CMK (cell line): ENCODE data around the gene MAGI3.
"Not testable (repeated sequence)": the region's sequence is repeated elsewhere in the genome, so short reads cannot be mapped to it uniquely, and the experiment has no call there.

Experiments used
- DNase-seq: peaks from one replicate; pipeline ENCODE4 v3.0.0-alpha.2; 2010; ENCODE audit warnings: low read depth

The MAGI3 gene

DNA sequence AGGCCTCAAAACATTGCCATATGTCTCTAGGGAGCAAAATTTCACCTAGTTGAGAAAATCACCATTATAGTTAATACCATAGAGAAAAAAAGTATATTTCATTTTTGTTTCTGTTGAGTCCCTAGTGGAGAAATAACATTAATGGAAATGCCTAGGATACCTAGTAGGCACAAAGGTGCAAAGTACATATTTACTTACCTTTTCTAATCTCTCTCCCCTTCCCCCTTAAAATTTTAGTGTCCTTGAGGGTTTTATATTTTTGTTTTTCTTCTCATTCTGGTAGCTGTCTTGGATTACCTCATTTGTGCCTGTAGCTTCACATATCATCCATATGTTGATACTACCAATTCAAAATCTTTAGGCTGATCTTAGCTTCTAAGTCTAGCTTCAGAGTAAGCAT is 127.0 kb downstream of the MAGI3 start:
- DNase-seq: no peak

DNA sequence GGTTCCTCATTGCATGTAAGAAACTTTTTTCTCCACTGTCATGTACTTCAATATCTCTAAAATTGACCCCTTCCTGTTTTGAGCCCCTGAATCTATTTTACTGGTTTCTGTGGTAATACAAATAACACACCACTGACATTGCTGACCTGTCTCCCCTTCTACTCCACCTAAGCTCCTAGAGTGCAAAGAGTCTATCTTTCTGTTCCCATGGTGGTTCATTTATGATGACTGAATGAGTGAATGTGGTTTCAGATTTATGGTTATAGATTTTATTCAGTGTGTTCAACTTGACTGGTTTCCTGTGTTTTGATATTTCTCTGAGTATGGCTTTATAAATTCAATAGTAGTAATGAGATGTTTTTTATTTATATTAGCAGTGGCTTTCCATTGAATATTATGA is 127.7 kb downstream of the MAGI3 start:
- no peak for DNase-seq

DNA sequence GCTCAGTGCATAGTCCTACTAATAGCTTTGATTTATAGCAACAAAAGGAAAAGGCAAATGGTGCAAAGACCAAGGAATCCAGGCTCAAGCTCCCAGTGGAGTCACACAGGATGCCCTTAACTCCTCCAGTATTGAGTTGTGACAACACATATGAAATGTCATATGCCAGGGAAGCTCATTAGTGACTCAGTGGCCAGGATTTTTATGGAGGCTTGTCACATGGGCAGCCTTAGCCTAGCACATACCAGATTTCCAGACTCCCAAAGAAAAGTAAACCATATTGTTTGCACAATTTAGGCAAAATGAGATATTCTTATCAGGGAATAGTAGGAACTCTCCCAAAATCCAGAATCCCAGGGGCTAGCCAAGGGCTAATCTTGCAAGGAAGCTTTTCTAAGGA is 129.2 kb downstream of the MAGI3 start:
- no peak for DNase-seq

DNA sequence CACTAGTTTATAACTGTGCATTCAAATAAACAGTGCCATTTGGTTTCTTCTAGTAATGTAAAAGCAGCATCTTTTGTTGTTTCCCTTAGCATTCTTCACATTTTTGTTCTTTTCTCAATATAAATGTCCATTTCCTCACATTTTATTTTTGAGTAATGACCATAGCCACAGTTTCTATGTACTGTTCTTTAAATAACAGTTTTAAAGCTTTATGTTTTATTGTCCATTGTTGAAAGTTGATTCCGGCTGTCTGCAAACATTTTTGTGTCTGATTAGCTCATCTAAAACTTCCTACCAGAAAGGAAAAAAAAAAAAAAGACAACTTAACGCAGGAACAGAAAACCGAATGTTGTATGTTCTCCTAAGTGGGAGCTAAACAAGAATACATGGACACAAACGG is 139.7 kb downstream of the MAGI3 start:
- no peak for DNase-seq

DNA sequence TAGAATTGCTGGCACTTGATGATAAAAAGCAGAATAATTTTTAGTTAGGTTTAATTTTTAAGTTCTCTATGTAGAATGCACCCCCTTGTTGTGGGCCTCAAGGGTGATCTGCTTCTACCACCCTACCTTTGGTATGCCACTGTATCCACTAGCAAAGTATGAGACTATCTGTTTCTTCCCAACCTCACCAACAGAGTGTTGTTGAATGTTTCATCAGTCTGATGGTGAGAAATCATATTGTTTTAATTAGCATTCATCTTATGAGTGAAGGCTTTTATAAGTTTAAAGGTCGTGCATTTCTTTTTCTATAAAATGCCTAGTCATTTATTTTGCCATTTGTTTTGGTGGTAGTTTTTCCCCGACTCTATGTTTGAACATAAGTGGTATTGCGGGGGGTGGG is 141.0 kb downstream of the MAGI3 start:
- DNase-seq: no peak

DNA sequence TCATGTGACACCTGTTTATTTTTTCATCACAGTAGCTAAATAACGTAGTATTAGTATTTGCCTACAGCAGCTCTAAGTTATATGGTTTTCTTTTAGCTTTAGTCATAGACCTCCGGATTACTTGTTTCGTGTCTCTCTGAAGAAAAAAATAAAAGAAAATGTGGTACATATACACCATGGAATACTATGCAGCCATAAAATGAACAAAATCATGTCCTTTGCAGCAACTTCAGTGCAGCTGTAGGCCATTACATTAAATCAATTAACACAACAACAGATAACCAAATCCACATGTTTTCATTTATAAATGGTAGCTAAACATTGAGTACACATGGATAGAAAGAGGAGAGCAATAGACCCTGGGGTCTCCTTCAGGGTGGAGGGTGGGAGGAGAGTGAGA is 142.7 kb downstream of the MAGI3 start:
- no peak for DNase-seq

DNA sequence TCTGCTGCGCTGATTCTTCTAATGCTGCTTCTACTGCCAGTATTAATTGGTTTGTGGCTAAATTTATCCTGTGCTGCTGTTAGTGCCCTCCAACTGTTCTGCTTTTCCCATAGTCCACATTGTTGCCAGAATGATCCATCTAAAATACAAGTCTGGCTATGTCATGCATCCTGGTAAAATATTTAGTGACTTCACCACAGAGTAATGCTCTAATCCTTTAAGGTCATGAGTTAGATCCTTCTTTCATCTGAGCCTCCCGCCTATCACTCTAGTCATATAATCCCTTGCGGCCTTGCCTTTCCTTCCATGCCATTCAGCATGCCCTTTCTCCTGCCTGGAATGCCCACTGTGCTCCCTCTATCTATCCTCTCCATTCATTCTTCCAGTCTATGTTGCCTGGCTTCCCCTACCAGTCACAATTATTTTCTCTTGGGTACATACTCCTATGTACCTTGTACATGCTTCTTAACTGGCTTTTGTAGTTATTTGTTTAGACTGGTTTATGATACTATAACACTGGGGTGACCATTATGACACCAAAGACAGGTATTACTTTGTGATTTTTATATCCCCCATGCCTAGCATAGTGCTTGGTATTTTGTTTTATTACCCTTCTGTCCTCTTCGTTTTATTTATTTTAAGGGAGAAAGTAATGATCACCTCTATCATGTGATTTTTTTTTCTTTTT is 144.0 kb downstream of the MAGI3 start:
- no peak for DNase-seq

DNA sequence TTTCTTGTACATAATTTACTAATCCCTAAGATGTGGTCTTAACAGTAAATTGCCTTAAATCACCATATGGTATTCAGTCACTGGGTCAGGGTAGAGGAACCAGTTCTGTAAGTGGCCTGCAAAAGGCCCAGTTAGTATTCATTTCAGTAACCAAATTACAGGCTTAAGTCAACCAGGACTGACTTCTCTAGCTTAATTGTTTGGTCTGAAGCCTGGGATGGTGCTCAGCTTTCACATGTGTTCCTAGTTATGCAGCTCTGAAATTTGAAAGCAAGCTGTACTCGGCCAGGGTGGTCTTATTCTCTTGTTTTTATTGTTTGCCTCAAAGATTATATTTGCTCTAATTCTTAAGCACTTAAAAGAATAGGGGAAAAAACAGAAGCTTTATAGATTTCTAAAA is 144.6 kb downstream of the MAGI3 start:
- DNase-seq: no peak

DNA sequence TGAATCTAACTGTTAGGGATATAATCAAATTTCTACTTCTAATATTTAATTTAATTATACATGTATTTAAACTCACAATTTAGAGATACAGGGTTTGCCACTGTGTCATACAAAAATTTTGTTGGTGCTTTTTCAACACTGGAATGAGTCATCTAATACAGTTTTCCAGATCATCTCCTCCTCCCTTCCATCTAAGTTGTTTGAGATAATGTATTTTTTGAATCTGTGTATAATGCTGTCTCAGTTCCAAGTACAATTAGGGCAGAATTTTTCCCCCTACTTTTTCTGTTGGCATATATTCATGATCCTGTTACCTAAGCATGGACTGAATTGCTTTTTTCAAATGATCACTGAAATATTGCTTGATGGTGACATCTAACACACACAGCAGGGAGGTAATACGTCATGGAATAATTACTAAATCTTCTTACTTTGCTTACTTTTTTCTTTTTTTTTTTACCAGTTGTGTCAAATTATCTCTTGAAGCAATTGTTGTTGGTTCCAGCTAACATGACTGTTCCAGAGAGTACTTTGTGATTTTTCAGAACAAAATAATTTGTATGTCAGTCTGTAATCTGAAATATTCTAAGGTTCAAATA is 146.0 kb downstream of the MAGI3 start:
- DNase-seq: no peak

DNA sequence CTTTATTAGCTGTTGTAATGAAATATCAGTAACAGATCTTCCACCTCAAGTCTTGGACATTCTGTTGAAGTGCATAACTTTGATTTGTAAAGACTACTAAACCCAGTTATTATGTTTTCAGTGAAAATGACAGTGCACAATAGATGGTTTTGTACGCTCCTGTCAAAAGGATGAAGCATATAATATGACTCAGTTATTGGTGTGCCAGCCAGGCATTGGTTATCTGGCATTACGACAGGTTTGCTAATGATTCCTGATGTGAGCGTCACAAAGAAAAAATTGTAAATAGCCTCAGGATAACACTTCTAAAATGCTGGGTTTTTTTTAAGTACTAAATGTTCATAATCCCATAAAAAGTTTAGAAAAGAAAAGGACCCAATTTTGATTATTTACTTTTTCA is 147.9 kb downstream of the MAGI3 start:
- DNase-seq: no peak

DNA sequence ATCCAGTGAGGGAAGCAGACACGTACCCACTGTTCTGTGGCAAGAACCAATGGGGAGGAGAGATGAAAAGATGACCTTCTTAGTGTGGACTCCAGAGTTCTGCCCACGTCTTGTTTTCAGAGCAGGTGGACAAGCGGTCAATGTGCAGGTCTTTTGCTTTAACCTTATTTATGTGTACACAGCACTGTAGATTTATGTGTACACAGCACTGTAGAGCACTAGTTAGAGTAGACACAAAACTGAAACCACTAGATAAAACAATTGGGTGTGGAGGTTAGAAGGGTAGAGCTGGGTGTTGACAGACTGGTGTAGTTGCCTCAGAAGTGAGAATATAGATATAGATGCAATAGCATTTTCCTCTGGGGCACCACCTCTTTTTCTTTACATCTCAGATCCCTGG is 150.0 kb downstream of the MAGI3 start:
- DNase-seq: no peak

DNA sequence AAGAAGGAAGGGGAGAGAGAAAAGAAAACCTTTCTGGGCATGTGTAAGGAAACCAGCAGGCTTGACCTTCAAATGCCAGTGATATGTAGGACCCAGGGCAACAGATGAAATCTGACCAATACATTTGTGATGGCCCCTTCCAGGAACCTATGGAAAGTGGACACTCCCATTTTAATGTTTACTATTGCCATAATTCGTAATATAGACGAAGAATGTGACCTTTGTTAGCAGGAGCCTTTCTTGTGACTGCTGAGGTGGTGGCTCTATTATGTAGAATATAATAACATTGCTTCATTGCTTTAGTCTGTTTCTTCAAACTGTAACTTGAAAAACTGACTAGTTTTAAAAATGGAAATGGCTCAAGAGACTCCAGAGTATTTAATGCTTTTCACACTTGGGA is 150.8 kb downstream of the MAGI3 start:
- no peak for DNase-seq

DNA sequence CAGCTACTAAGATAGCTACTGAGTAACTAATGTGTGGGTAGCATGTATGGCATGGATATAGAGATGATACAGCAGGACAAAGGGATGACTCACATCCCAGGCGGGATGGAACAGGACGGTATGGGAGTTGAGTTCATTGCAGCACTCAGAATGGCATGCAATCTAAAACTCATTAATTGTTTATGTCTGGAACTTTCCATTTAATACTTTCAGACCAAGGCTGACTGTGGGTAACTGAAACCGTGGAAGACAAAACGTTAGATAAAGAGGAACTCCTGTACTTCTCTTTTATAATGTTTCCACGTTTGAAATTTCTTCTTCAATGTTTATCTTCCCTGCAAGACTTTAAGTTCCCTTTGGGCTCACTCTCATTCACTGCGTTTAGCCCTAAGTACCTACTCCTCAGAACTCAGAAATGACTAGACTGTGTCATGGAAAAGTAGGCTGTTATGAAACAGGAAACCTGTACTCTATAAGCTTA is 151.9 kb downstream of the MAGI3 start:
- DNase-seq: no peak

DNA sequence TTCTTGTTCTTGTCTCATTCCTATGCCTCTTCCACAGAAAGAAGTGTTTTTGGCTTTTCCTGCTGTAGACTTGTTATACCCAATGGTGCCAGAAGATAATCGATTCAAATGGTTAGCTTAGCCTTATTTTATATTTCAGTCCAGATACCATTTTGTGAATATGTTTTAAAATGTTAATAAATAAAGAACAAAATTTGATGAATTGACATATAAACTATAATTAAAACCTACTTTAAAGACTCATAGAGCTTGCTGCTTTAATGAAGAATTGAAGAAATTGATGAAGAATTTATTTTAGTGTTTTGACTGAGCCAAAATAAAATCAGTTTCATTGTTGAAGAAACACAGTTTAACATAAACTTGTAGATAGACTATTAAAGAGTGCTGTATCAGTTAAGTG is 152.8 kb downstream of the MAGI3 start:
- no peak for DNase-seq

DNA sequence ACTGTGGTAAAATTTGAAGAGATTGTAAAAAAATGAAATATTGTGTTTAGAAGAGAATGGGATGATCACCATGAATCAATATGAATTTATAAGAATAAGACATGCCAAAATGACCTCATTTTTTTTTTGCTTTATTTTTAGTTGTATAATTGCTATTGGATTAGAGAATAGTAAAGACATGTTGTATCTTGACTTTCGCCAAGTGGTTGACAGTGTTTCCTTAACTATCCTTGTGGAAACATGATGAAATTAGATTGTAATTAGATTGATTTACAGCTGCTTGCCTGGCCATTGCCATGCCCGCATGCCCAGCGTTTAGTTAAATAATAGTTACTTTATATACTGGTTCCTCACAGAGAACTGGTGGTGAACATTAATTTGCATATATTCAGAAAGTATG is 154.9 kb downstream of the MAGI3 start:
- no peak for DNase-seq

DNA sequence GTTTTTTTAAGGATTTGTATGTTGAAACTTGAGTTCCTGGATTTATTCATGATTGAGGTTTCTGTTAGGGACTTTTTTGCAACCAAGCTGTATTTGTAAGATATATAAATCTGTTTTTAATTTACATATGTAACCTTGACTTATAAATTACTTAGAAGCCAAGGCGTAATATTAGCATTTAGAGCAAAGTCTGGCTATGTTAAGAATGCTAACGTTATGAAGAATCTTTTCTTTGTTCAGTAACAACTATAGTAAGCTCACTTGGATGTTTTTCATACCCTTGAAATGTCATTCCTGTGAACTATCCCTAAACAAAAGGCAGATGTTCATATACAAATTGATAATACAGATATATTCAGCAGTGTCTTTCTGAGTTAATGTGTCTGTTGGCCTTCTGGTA is 155.3 kb downstream of the MAGI3 start:
- DNase-seq: no peak

DNA sequence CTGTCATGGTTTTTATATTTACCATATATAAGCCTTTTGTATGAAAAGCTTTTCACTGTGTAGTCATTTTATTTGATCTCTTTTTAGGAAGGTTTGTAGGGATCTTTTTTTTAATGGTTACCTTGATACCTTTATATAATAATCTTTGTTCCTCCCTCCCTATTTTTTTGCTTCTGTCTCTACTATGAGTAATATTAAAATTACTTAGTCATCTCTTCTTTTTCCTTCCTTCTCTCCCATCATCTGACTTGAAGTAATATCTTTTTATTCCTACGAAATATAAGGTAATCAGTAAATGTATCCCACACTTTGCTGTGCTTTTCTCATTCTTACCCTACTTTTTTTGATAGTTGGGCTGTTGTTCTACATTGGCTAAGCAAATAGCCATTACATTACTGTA is 161.4 kb downstream of the MAGI3 start:
- DNase-seq: no peak

DNA sequence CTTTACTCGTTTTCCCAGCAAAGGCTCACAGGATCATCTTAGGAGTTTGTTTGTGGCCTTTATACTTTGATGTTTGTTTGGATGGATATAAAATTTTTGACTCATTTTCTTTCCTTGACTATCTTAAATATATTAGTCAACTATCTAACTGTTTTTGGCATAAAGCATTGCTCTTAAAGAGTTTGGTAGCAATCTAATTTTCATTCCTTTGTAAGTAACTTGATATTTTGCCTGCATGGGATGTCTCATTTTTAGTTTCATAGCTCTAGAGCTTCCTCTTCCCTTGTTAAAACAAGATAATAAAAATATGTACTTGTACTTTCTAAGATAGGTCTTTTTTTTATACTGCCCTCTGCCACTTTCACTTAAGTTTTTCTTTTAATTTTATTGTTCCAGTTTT is 161.9 kb downstream of the MAGI3 start:
- DNase-seq: no peak

DNA sequence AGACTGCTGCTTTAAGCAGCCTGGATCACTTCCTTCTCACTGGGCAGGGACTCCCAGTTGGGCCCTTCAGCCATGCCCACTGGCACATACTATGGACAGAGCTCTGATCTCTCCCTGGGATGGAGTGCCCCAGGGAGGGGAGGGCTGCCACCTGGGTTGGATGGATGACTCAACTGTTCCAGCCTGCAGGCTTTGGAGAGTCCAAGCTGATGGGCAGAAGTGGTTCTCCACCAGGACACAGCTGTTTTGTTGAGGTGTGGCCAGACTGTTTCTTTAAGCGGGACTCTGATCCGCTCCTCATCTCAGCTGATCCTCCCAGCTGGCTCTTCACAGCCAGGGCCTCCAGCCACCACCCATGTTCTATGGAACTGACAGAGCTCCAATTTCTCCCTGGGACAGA is 166.9 kb downstream of the MAGI3 start:
- DNase-seq: no peak

DNA sequence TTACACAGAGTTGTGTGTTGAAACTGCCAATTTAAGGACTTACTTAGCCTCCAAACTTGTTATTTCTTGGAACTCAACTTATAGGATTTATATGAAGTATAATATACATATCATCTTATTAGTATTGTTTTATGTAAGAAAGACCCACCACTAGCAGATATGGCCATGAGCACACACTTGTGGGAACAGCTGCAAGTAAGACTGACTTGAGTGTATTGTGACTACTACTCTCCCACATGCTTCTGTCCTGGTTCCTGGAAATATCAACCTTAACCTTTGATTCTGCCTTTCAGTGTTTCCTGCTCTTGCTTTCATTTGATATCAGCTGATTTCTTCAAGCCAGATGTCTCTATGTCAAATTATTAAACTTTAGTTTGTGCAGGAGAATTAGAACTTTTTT is 175.3 kb downstream of the MAGI3 start:
- DNase-seq: no peak

DNA sequence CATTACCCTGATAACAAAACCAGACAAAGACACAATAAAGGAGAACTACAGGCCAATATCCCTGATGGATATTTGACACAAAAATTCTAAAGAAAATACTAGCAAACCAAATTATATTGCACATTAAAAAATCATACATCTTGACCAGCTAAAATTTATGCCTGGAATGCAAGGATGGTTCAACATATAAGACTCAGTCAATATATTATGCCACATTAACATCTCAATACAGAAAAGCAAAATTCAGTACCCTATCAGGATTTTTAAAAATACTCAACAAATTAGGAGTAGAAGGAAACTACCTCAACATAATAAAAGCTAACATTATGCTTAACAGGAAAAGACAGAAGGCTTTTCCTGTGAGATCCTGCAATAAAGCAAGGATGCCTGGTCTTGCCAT is 177.1 kb downstream of the MAGI3 start:
- DNase-seq: no peak

DNA sequence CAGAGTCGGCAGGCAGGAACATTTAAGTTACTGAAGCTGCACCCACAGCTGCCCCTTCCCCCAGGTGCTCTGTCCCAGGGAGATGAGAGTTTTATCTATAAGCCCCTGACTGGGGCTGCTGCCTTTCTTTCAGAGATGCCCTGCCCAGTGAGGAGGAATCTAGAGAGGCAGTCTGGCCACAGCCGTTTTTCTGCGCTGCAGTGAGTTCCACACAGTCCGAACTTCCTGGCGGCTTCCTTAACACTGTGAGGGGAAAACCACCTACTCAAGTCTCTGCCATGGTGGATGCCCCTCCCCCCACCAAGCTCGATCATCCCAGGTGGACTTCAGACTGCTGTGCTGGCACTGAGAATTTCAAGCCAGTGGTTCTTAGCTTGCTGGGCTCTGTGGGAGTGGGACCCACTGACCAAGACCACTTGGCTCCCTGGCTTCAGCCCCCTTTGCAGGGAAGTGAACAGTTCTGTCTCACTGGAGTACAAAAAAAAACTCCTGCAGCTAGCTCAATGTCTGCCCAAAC is 185.5 kb downstream of the MAGI3 start:
- DNase-seq: not testable (repeated sequence)

DNA sequence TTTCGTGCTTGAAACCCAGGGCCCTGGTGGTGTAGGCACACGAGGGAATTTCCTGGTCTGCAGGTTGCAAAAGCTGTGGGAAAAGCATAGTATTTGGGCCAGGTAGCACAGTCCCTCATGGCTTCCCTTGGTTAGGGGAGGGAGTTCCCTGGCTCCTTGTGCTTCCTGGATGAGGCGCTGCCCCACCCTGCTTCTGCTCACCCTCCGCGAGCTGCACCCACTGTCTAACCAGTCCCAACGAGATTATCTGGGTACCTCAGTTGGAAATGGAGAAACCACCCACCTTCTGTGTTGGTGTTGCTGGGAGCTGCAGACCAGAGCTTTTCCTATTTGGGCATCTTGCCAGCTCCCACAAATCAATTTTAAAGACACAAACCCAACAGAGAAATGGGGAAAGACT is 186.0 kb downstream of the MAGI3 start:
- no peak for DNase-seq
